ENCODE measurements around the gene MCAM.

MCAM gene

DNA sequence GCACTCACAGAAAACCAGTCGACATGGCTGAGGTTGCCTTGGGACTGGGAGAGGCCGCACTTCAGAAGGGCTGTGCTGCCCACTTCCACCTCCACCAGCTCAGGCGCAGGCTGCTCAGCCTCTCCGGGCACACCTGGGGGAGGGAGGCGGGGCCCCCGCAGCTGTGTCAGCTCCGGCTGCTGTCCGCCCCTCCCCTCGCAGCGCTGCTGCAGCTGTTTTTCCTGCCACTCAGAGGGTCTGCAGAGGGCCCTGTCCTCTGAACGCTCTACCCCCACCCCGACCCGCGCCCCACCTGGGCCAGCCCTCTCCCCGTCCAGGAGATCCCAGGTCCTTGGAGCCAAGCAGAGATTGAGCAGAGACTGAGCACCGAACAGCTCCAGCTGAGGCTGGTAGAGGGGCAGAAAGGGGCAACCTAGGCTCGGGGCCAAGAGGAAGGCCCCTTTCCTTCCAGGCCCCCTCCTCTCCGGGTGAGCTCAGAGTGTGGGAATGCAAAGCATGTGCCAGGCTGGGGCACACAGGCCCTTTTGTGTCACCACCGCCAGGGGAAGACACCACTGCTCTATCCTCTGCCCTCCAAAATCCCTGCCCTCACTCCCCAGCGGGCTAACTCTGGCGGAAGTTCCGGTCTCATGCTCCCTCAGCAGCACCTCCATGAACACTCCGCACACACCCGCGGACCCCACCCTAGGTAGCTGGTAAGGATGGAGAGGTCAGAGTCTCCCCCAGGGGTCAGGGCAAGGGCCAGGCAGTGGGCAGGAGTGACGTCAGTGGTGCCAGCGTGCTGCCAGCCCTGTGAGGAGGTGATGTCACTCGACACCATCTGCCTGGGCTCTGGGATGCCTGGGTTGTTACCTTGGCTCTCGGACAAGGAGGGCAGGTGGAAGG, 1.6 kb downstream of the MCAM start:
- Mint-ChIP-seq H3K4me3 (peak overlapping the region; percentile 78), H3K9me3 (no peaks in the 10 kb centered on the region), H3K27me3 (peaks cover 17% of the 10 kb centered on the region), H3K36me3 (no peaks in the 10 kb centered on the region), H3K27ac (peak overlapping the region; percentile 6), H3K4me1 (peaks cover 21% of the 10 kb centered on the region)
- ATAC-seq (ENCODE audit: low read depth) (peak; percentile 74), DNase-seq (ENCODE audit: low spot score in 2 of 2) (peak; percentile 59 to 63)

DNA sequence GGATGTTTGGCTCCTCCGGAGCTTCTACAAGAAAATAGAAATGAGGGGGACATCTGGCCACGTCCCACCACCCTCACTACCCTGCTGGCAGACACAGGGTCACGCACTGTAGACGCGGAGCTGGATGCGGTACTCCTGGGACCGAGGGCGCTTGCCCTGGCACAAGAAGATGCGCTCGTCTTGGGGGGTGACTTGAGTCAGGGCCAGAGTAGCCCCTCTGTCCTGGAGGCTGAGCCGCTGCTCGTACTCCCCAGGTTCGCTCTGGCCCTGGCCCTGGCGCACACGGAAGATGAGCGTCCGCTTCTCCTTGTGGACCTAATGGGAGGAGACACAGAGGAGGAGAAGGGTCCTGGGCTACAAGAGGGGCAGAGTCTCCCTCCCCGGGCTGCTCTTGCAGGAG, 2.2 kb downstream of the MCAM start:
- Mint-ChIP-seq H3K4me3 (peak overlapping the region; percentile 78), H3K4me1 (peaks cover 18% of the 10 kb centered on the region), H3K9me3 (no peaks in the 10 kb centered on the region), H3K27ac (peak overlapping the region; percentile 6), H3K36me3 (no peaks in the 10 kb centered on the region), H3K27me3 (peaks cover 15% of the 10 kb centered on the region)
- DNase-seq (ENCODE audit: low spot score in 2 of 2) (no peak), ATAC-seq (ENCODE audit: low read depth) (no peak)

DNA sequence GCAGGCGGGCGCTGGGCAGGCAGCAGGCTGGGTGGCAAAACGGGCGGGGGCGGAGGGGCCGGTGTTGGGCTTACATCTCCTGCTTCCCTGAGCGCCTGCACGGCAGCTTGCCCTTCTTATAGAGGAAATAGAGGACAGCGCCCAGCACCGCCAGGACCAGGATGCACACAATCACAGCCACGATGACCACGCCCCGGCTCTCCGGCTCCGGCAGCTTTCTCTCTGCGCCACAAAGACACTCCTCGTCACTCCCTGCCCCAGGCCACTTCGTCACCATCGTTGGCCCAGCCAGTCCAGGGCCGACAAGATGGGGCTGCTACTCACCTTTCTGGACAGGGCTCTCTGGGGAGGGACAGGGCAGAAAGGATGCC, 6.3 kb downstream of the MCAM start:
- Mint-ChIP-seq H3K27me3 (peaks cover 8% of the 10 kb centered on the region), H3K4me3 (no peak overlapping the region), H3K4me1 (peaks cover 9% of the 10 kb centered on the region), H3K36me3 (no peaks in the 10 kb centered on the region), H3K27ac (no peak overlapping the region), H3K9me3 (no peaks in the 10 kb centered on the region)
- DNase-seq (ENCODE audit: low spot score in 2 of 2) (no peak), ATAC-seq (ENCODE audit: low read depth) (no peak)

DNA sequence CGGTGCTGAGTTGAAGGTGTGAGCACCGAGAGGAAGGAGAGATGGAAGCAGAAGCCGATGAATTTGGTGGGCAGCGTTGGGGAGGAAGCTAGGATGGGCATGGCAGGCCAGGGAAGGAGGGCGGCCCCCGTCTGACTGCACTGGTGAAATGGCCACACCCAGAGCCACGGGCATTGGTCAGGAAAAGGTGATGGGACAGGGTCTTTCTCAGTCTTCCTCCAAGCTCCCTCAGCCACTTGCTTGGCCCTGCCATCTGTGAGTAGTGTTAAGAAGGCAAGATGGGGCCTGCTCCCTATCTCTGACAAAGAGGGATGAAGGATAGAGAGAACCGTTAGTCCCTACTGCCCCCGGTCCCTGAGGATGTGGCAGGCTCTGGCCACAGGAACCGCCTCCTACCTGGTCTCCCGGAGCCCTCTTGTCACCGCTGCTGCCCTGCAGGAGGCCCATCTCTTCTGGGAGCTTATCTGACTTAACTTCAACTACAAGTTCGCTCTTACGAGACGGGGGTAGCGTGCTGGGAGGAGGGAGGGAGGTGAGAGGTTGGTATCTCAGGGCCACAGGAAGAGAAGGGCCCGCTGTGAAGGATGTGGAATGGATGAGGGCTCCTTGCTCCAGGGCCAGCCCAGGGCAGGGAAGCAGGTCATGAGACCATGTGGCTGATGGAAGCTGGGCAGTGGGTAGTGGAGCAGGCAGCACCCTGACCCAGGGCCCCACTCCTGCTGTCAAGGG, 6.8 kb downstream of the MCAM start:
- peaks cover 8% of the 10 kb centered on the region for H3K27me3 Mint-ChIP-seq
- no peak overlapping the region for H3K27ac Mint-ChIP-seq
- ATAC-seq (ENCODE audit: low read depth): no peak
- H3K4me1 Mint-ChIP-seq: peaks cover 4% of the 10 kb centered on the region
- no peak for DNase-seq (ENCODE audit: low spot score in 2 of 2)
- no peaks in the 10 kb centered on the region for H3K9me3 Mint-ChIP-seq
- H3K4me3 Mint-ChIP-seq: no peak overlapping the region
- peaks cover 3% of the 10 kb centered on the region for H3K36me3 Mint-ChIP-seq

DNA sequence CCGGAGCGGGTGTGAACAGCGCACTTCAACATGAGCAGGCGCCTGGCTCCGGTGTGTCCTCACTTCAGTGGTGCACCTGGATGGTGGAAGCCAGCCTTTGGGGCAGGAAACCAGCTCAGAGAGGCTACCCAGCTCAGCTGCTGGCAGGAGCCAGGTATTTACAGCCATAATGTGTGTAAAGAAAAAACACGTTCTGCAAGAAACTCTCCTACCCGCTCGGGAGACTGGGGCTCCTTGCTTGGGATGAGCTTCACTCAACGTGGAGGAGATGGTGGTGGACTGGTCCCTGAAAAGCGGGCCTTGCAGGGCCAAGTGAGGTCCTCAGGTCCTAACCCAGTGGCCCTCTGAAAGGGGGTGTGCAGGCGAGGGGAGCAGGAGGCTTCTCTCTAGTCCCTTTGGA, 7.5 kb downstream of the MCAM start:
- ATAC-seq (ENCODE audit: low read depth): no peak
- Mint-ChIP-seq H3K4me1 (no peaks in the 10 kb centered on the region), H3K27me3 (peaks cover 4% of the 10 kb centered on the region), H3K36me3 (peaks cover 5% of the 10 kb centered on the region), H3K27ac (no peak overlapping the region), H3K4me3 (no peak overlapping the region), H3K9me3 (no peaks in the 10 kb centered on the region)
- DNase-seq (ENCODE audit: low spot score in 2 of 2): no peak

DNA sequence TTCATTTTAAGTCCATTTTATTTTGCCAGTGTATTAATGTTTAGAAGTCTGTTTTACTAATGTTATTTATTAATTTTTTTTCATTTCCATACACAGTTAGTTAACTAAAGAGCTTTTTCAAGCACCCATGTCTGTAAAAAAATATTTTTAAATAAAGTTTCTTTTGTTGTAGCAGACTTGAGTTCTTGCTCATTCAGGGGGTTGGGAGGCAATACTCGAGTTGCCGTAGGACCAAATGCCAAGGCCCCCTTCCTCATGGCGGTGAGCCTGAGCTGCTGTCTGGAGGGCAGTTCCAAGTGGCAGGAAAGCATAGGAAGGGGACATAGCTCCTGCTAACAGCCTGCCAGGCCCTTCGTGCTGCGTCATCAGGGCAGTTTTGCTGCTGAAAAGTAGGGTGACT, 9.0 kb downstream of the MCAM start:
- ATAC-seq (ENCODE audit: low read depth): no peak
- no peak overlapping the region for H3K27ac Mint-ChIP-seq
- no peak overlapping the region for H3K4me3 Mint-ChIP-seq
- H3K36me3 Mint-ChIP-seq: peaks cover 16% of the 10 kb centered on the region
- no peaks in the 10 kb centered on the region for H3K9me3 Mint-ChIP-seq
- DNase-seq (ENCODE audit: low spot score in 2 of 2): no peak
- H3K4me1 Mint-ChIP-seq: no peaks in the 10 kb centered on the region
- H3K27me3 Mint-ChIP-seq: no peaks in the 10 kb centered on the region

DNA sequence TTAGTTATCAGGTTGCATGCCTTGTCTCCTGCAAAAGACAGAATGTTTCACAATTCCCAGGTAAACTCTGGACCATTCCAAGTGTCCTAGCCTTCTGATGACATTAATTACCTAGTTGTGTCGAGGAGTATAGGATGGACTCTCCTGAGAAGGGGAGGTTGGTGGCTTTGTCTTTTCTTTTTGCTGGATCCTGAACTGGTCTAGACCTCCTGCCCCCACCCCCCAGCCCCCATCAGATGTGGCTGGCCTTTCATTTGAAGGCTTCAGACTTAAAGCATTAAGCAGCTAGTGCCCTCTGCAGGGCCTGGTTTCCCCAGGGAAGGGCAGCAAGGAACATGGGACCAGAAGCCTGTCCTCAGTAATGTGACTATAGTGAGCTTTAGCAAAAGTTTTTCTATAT, 9.7 kb downstream of the MCAM start:
- peaks cover 21% of the 10 kb centered on the region for H3K36me3 Mint-ChIP-seq
- no peaks in the 10 kb centered on the region for H3K9me3 Mint-ChIP-seq
- H3K27me3 Mint-ChIP-seq: no peaks in the 10 kb centered on the region
- no peak for DNase-seq (ENCODE audit: low spot score in 2 of 2)
- no peak overlapping the region for H3K4me3 Mint-ChIP-seq
- H3K27ac Mint-ChIP-seq: no peak overlapping the region
- H3K4me1 Mint-ChIP-seq: no peaks in the 10 kb centered on the region
- no peak for ATAC-seq (ENCODE audit: low read depth)

DNA sequence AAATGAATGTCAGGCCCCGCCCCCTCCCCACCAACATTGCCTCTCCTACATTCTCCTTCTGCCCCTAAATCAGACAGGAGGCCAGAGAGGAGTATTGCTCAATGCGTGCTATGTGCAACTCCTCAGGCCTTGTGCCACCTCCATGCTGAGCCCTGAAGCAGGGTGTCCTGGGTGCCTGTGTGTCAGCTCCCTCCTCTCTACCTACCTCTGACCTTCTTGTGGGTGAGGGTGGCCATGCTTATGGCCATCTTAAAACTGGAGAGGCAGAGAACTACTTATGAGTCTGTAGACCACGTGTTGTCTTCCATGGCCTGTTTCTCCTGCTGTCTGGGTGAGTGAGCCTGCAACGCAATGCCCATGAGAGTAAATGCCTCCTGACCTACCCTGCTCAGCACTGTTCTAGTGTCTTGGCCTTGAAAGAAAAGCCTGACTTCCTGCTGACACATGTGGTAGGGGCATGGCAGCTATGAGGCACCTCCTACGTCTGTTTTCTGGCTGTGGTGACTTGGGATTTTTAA, 10.5 kb downstream of the MCAM start:
- H3K4me3 Mint-ChIP-seq: no peak overlapping the region
- ATAC-seq (ENCODE audit: low read depth): no peak
- no peaks in the 10 kb centered on the region for H3K9me3 Mint-ChIP-seq
- no peak for DNase-seq (ENCODE audit: low spot score in 2 of 2)
- H3K36me3 Mint-ChIP-seq: peaks cover 26% of the 10 kb centered on the region
- H3K27me3 Mint-ChIP-seq: no peaks in the 10 kb centered on the region
- H3K27ac Mint-ChIP-seq: peak overlapping the region; percentile 12
- H3K4me1 Mint-ChIP-seq: no peaks in the 10 kb centered on the region

DNA sequence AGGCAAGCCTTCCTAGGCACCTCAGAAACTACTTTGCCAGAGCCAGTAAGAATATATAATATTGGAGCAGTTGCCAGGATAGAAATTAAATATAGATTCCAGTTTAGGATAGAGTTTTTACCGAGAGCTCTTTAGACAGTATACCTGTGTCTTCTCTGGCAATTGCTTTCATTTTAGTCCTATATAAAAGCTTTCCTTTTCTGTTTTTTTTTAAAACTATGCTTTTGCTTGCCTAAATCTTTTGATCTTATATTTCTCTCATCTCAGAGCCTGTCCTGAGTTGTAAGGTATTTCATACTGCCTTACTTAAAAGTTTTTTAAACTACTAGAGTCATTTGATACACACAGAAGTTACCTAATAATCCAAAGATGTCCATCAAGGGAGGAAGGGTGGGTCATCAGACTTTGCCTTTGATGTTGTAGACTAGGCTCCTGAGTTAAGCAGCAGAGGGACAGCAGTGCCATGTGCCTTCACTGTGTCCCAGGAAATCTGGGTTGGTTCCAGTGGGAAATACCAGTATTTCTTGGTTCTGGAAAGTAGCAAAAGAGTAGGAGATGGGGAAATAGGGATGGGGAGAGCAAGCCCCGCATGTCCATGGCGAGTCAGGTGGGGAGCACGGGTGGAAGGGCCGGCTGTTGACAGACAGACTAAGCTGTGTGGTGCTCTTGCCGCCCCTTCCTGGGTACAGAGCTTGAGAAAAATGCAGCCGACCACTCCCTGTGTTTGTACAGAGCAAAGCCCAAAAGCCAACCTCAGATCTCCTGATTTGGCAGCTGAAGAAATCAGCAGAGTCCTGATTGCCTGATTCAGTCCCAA, 11.2 kb downstream of the MCAM start:
- Mint-ChIP-seq H3K9me3 (no peaks in the 10 kb centered on the region), H3K4me3 (no peak overlapping the region), H3K36me3 (peaks cover 30% of the 10 kb centered on the region), H3K27me3 (no peaks in the 10 kb centered on the region), H3K4me1 (no peaks in the 10 kb centered on the region), H3K27ac (peak overlapping the region; percentile 51)
- DNase-seq (ENCODE audit: low spot score in 2 of 2): no peak
- ATAC-seq (ENCODE audit: low read depth): no peak

DNA sequence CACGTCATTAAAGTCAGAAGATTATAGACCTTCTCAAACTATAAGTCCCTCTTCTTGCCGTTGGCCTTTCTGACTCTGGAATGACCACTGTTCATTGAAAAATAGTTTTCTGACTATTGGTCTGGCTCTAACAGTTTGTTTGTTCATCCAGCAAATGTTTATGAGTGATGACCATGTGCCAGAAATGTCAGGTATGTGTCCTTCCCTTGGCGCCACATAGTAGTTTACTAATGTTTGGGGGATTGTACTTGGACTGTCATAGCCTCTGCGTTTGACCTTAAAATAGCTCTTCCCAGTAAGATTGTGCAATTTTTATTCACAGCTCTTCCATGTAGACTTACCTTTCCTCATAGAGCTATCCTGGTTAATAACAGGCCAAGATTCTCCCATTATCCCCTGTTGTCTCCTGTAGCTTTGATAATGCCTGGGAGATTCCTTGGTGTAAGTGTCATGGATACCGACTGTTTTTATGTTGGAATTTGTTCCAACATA, 13.7 kb downstream of the MCAM start:
- H3K27ac Mint-ChIP-seq: no peak overlapping the region
- H3K4me3 Mint-ChIP-seq: no peak overlapping the region
- no peaks in the 10 kb centered on the region for H3K9me3 Mint-ChIP-seq
- H3K27me3 Mint-ChIP-seq: no peaks in the 10 kb centered on the region
- DNase-seq (ENCODE audit: low spot score in 2 of 2) (no peak), ATAC-seq (ENCODE audit: low read depth) (no peak)
- H3K4me1 Mint-ChIP-seq: no peaks in the 10 kb centered on the region
- peaks cover 45% of the 10 kb centered on the region for H3K36me3 Mint-ChIP-seq

DNA sequence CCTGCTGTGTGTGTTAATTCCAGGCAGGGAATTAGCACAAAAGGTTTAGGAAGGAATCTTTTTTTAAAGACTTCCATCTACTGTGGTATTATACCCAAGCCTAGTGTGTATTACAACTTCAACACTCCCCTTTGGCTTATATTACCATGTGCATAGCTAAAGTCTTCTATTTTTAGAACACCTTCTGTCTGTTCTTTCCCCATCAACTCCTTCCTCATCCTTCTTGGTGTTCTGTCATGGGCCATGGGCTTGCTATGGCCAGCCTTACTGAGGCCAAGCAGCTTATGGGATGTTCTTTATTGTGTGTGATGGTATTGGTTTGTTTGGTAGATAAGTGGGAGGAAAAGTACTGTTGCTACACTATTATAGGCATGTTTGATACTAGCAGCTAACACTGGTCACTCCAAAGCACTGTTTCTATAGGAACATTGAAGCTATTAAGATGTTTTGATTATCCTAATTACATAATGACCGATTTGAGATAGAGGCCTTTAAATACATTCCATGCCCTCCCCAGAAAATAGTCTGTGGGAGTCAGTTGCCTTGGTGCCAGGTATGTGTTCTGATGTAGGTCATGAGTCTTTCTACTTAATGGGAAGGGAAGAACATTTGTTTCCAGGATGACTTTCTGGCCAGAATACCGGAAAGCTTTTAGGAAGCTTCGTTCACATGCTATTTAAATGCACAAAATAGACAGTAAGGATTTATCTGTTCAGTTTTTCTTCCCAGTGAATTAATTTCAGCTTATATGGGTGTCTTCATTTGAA, 16.5 kb downstream of the MCAM start:
- H3K36me3 Mint-ChIP-seq: peaks cover 52% of the 10 kb centered on the region
- ATAC-seq (ENCODE audit: low read depth) (no peak), DNase-seq (ENCODE audit: low spot score in 2 of 2) (no peak)
- H3K27ac Mint-ChIP-seq: no peak overlapping the region
- no peaks in the 10 kb centered on the region for H3K27me3 Mint-ChIP-seq
- no peaks in the 10 kb centered on the region for H3K9me3 Mint-ChIP-seq
- no peak overlapping the region for H3K4me3 Mint-ChIP-seq
- H3K4me1 Mint-ChIP-seq: no peaks in the 10 kb centered on the region

DNA sequence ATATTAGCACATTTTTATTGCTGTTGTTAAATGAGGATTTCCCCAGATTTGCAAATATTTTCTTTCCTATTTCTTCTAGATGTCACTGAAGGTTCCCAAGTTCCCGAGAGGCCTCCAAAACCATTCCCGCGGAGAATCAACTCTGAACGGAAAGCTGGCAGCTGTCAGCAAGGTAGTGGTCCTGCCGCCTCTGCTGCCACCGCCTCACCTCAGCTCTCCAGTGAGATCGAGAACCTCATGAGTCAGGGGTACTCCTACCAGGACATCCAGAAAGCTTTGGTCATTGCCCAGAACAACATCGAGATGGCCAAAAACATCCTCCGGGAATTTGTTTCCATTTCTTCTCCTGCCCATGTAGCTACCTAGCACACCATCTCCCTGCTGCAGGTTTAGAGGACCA, 17.5 kb downstream of the MCAM start:
- peaks cover 48% of the 10 kb centered on the region for H3K36me3 Mint-ChIP-seq
- ATAC-seq (ENCODE audit: low read depth) (no peak), DNase-seq (ENCODE audit: low spot score in 2 of 2) (no peak)
- H3K4me3 Mint-ChIP-seq: no peak overlapping the region
- no peaks in the 10 kb centered on the region for H3K27me3 Mint-ChIP-seq
- no peaks in the 10 kb centered on the region for H3K9me3 Mint-ChIP-seq
- no peaks in the 10 kb centered on the region for H3K4me1 Mint-ChIP-seq
- no peak overlapping the region for H3K27ac Mint-ChIP-seq

DNA sequence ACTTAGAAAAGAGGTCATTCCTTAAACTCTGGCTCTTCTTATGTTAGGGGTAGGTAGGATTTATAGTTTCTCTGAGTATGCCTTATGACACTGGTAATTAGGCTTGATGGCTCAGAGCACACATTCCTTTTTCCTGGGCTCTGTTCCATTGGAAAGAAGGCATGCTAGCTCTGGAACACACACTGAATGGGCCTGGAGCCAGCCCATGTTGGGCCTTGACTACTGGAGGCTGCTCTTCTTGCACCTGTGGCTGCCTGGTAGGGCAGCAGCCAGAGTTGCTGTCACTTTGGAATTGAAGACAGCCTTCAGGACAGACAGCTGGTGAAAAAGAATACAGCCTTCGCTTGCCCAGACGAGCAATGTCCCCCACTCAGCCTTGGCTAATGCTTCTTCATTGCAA, 18.2 kb downstream of the MCAM start:
- Mint-ChIP-seq H3K27ac (no peak overlapping the region), H3K4me3 (no peak overlapping the region), H3K36me3 (peaks cover 44% of the 10 kb centered on the region), H3K9me3 (no peaks in the 10 kb centered on the region), H3K4me1 (no peaks in the 10 kb centered on the region), H3K27me3 (no peaks in the 10 kb centered on the region)
- ATAC-seq (ENCODE audit: low read depth) (no peak), DNase-seq (ENCODE audit: low spot score in 2 of 2) (no peak)

Measured in memory B cell (primary cell).